ENCODE data around the gene STXBP6.

DNA sequence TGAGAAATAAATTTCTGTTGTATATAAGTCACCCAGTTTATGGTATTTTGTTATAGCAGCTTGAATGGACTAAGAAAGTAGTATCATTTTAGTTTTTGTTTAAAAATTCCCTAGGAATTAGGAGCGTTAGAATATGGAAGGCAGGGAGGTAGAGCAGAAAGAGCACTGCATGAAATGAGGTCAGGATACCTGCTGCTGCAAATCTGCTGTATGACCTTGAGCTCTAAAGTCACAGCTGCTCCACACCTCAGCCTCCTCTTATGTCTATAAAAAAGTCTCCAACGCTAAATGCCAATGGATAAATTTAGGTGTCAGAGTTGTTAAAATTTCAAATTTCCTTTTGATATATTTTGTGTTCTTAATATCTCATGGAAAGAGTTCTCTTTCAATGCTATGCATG is 235.0 kb downstream of the STXBP6 start:
- TF ChIP-seq, protein P1, sequence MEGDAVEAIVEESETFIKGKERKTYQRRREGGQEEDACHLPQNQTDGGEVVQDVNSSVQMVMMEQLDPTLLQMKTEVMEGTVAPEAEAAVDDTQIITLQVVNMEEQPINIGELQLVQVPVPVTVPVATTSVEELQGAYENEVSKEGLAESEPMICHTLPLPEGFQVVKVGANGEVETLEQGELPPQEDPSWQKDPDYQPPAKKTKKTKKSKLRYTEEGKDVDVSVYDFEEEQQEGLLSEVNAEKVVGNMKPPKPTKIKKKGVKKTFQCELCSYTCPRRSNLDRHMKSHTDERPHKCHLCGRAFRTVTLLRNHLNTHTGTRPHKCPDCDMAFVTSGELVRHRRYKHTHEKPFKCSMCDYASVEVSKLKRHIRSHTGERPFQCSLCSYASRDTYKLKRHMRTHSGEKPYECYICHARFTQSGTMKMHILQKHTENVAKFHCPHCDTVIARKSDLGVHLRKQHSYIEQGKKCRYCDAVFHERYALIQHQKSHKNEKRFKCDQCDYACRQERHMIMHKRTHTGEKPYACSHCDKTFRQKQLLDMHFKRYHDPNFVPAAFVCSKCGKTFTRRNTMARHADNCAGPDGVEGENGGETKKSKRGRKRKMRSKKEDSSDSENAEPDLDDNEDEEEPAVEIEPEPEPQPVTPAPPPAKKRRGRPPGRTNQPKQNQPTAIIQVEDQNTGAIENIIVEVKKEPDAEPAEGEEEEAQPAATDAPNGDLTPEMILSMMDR (conservative IDR thresholded peaks at IDR 0.05; ENCODE audit: low read depth in 2 of 2) = no peak
- TF ChIP-seq POLR2AphosphoS5 (IDR thresholded peaks at IDR 0.05; ENCODE audit: low read depth) = no peak
- TF ChIP-seq EZH2 (IDR thresholded peaks at IDR 0.05; ENCODE audit: low read depth, unreplicated experiment) = no peak
- TF ChIP-seq, protein P2, sequence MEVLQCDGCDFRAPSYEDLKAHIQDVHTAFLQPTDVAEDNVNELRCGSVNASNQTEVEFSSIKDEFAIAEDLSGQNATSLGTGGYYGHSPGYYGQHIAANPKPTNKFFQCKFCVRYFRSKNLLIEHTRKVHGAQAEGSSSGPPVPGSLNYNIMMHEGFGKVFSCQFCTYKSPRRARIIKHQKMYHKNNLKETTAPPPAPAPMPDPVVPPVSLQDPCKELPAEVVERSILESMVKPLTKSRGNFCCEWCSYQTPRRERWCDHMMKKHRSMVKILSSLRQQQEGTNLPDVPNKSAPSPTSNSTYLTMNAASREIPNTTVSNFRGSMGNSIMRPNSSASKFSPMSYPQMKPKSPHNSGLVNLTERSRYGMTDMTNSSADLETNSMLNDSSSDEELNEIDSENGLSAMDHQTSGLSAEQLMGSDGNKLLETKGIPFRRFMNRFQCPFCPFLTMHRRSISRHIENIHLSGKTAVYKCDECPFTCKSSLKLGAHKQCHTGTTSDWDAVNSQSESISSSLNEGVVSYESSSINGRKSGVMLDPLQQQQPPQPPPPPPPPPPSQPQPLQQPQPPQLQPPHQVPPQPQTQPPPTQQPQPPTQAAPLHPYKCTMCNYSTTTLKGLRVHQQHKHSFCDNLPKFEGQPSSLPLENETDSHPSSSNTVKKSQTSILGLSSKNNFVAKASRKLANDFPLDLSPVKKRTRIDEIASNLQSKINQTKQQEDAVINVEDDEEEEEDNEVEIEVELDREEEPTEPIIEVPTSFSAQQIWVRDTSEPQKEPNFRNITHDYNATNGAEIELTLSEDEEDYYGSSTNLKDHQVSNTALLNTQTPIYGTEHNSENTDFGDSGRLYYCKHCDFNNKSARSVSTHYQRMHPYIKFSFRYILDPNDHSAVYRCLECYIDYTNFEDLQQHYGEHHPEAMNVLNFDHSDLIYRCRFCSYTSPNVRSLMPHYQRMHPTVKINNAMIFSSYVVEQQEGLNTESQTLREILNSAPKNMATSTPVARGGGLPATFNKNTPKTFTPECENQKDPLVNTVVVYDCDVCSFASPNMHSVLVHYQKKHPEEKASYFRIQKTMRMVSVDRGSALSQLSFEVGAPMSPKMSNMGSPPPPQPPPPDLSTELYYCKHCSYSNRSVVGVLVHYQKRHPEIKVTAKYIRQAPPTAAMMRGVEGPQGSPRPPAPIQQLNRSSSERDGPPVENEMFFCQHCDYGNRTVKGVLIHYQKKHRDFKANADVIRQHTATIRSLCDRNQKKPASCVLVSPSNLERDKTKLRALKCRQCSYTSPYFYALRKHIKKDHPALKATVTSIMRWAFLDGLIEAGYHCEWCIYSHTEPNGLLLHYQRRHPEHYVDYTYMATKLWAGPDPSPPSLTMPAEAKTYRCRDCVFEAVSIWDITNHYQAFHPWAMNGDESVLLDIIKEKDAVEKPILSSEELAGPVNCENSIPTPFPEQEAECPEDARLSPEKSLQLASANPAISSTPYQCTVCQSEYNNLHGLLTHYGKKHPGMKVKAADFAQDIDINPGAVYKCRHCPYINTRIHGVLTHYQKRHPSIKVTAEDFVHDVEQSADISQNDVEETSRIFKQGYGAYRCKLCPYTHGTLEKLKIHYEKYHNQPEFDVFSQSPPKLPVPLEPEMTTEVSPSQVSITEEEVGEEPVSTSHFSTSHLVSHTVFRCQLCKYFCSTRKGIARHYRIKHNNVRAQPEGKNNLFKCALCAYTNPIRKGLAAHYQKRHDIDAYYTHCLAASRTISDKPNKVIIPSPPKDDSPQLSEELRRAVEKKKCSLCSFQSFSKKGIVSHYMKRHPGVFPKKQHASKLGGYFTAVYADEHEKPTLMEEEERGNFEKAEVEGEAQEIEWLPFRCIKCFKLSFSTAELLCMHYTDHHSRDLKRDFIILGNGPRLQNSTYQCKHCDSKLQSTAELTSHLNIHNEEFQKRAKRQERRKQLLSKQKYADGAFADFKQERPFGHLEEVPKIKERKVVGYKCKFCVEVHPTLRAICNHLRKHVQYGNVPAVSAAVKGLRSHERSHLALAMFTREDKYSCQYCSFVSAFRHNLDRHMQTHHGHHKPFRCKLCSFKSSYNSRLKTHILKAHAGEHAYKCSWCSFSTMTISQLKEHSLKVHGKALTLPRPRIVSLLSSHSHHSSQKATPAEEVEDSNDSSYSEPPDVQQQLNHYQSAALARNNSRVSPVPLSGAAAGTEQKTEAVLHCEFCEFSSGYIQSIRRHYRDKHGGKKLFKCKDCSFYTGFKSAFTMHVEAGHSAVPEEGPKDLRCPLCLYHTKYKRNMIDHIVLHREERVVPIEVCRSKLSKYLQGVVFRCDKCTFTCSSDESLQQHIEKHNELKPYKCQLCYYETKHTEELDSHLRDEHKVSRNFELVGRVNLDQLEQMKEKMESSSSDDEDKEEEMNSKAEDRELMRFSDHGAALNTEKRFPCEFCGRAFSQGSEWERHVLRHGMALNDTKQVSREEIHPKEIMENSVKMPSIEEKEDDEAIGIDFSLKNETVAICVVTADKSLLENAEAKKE (CRISPR knock-in tag; IDR thresholded peaks at IDR 0.05) = no peak

Measured in GM23338 (cell line).